H1 (cell line): ENCODE measurements around the gene SPATS2. TPM values are rescaled to one million over a fixed set of nuclear protein-coding genes. Genes with fewer than 3 reads are reported as not detected.

Source experiments
- CTCF ChIA-PET: fragments of 300-600 bp; sonication (Branson Sonifier 250); formaldehyde crosslinking; loops from one replicate; lab custom pipeline; 2021; ENCODE audit not compliant: partially characterized antibody; lab: Charles Lee
- POLR2A ChIA-PET: fragments of 300-600 bp; sonication (Branson Sonifier 250); formaldehyde crosslinking; loops from one replicate; lab custom pipeline; 2021; ENCODE audit warnings: inconsistent platforms; ENCODE audit not compliant: partially characterized antibody; lab: Charles Lee
- DNase-seq, 2 experiments: peaks; one replicate each; pipeline versions ENCODE4 v3.0.0 to v3.0.0-alpha.2; 2010 to 2022; ENCODE audit warnings: low spot score in 2 of 2, low read depth in 1 of 2, mixed read lengths in 1 of 2
- FAIRE-seq: peaks from 2 replicates; lab custom pipeline; 2011; peaks lifted over from hg19 to GRCh38; lab: Jason Lieb, UNC
- H2AFZ ChIP-seq: 2 replicates; pipeline ENCODE4 v1.8.1; 2012; ENCODE audit warnings: low read length, inconsistent platforms
- H2AK5ac ChIP-seq: 2 replicates; pipeline ENCODE4 v1.6.1; 2013; ENCODE audit warnings: low read depth, low read length
- H2BK120ac ChIP-seq: replicated peaks from 2 replicates; pipeline ENCODE3; 2013; ENCODE audit warnings: low read depth, low read length, inconsistent platforms
- H2BK12ac ChIP-seq: 2 replicates; pipeline ENCODE4 v1.6.1; 2013; ENCODE audit warnings: low read depth, low read length
- H2BK15ac ChIP-seq: 2 replicates; pipeline ENCODE4 v1.6.1; 2013; ENCODE audit warnings: low read length
- H2BK20ac ChIP-seq: 2 replicates; pipeline ENCODE4 v1.6.1; 2013; ENCODE audit warnings: low read length
- H2BK5ac ChIP-seq: 2 replicates; pipeline ENCODE4 v1.6.1; 2013; ENCODE audit warnings: low read depth, low read length
- H3K14ac ChIP-seq: 2 replicates; pipeline ENCODE4 v1.6.1; 2013; ENCODE audit warnings: inconsistent platforms; ENCODE audit not compliant: insufficient read length
- H3K18ac ChIP-seq: 2 replicates; pipeline ENCODE4 v1.6.1; 2013; ENCODE audit warnings: low read length; ENCODE audit errors: extremely low read depth
- H3K23ac ChIP-seq: 2 replicates; pipeline ENCODE4 v1.6.1; 2013; ENCODE audit warnings: inconsistent platforms; ENCODE audit not compliant: insufficient read length
- H3K23me2 ChIP-seq: 2 replicates; pipeline ENCODE4 v1.6.1; 2013; ENCODE audit warnings: low read depth, low read length
- H3K27ac ChIP-seq: 2 replicates; pipeline ENCODE4 v1.6.1; 2011; ENCODE audit warnings: low read depth, low read length, inconsistent platforms
- H3K27me3 ChIP-seq, 4 experiments: replicated peaks in 1 of 4; 1 replicate in 1 of 4; 2 replicates in 3 of 4; pipeline versions ENCODE4 v1.6.1 to v1.8.1; 2011 to 2013; ENCODE audit warnings: low read length in 3 of 4, mild to moderate bottlenecking in 3 of 4, inconsistent platforms in 2 of 4, mixed read lengths in 2 of 4, moderate library complexity in 1 of 4; ENCODE audit not compliant: control insufficient read depth in 3 of 4, insufficient read depth in 3 of 4; ENCODE audit errors: extremely low read depth in 1 of 4
- H3K36me3 ChIP-seq, 4 experiments: 2 replicates each; pipeline versions ENCODE4 v1.6.1 to v1.8.1; 2011 to 2013; ENCODE audit warnings: mild to moderate bottlenecking in 4 of 4, low read length in 3 of 4, moderate library complexity in 2 of 4, control low read depth in 1 of 4, inconsistent platforms in 1 of 4; ENCODE audit not compliant: insufficient read depth in 4 of 4, control insufficient read depth in 2 of 4
- H3K4ac ChIP-seq: replicated peaks from 2 replicates; pipeline ENCODE3; 2013; ENCODE audit warnings: low read length, low read depth, mixed read lengths, inconsistent platforms; ENCODE audit not compliant: insufficient read length
- H3K4me1 ChIP-seq, 4 experiments: replicated peaks in 1 of 4; 1 replicate in 1 of 4; 2 replicates in 3 of 4; pipeline versions ENCODE4 v1.6.1 to v1.8.1; 2011 to 2013; ENCODE audit warnings: low read length in 3 of 4, inconsistent platforms in 2 of 4, mixed read lengths in 1 of 4; ENCODE audit not compliant: insufficient read depth in 4 of 4, control insufficient read depth in 3 of 4
- H3K4me2 ChIP-seq, 2 experiments: 2 replicates each; pipeline versions ENCODE4 v1.6.1 to v1.8.1; 2011 to 2013; ENCODE audit warnings: low read depth in 2 of 2, low read length in 2 of 2, control low read depth in 1 of 2, inconsistent platforms in 1 of 2, mild to moderate bottlenecking in 1 of 2; ENCODE audit not compliant: insufficient read depth in 1 of 2
- H3K4me3 ChIP-seq, 4 experiments: fragments of 200-600, 300-600 bp in 1 of 4; sonication (generic), shearing (Covaris generic), sonication (Bioruptor Twin) in 1 of 4; 2 replicates each; pipeline versions ENCODE4 v1.5.1 to v1.8.1; 2011 to 2016; ENCODE audit warnings: low read length in 4 of 4, low read depth in 3 of 4, control low read depth in 2 of 4, inconsistent platforms in 2 of 4, mild to moderate bottlenecking in 2 of 4, mixed read lengths in 1 of 4, moderate library complexity in 1 of 4; ENCODE audit not compliant: insufficient read depth in 2 of 4; ENCODE audit errors: extremely low read depth in 1 of 4
- H3K56ac ChIP-seq: replicated peaks from 2 replicates; pipeline ENCODE3; 2013; ENCODE audit warnings: low read depth, mild to moderate bottlenecking, mixed read lengths, low read length, inconsistent platforms; ENCODE audit not compliant: insufficient read length
- H3K79me1 ChIP-seq: 2 replicates; pipeline ENCODE4 v1.6.1; 2013; ENCODE audit warnings: low read depth, low read length, control low read depth
- H3K79me2 ChIP-seq, 2 experiments: 2 replicates each; pipeline versions ENCODE4 v1.6.1 to v1.8.1; 2012 to 2013; ENCODE audit warnings: low read length in 2 of 2, mild to moderate bottlenecking in 2 of 2, inconsistent platforms in 1 of 2; ENCODE audit not compliant: insufficient read depth in 2 of 2, control insufficient read depth in 1 of 2
- H3K9ac ChIP-seq, 4 experiments: replicated peaks in 1 of 4; 1 replicate in 1 of 4; 2 replicates in 3 of 4; pipeline versions ENCODE4 v1.6.1 to v1.8.1; 2011 to 2013; ENCODE audit warnings: low read depth in 3 of 4, low read length in 3 of 4, control low read depth in 2 of 4, mild to moderate bottlenecking in 2 of 4, moderate library complexity in 2 of 4, inconsistent platforms in 1 of 4; ENCODE audit errors: extremely low read depth in 1 of 4
- H3K9me3 ChIP-seq, 2 experiments: 2 replicates each; pipeline versions ENCODE4 v1.6.1 to v1.8.1; 2012 to 2013; ENCODE audit warnings: mild to moderate bottlenecking in 2 of 2, moderate library complexity in 2 of 2, control low read depth in 1 of 2, inconsistent platforms in 1 of 2, low read depth in 1 of 2, low read length in 1 of 2, mixed read lengths in 1 of 2; ENCODE audit not compliant: insufficient read depth in 2 of 2
- H4K20me1 ChIP-seq, 2 experiments: replicated peaks in 1 of 2; 2 replicates each; pipeline versions ENCODE3 to v1.8.1; 2011 to 2013; ENCODE audit warnings: inconsistent platforms in 2 of 2, low read length in 2 of 2, mild to moderate bottlenecking in 1 of 2; ENCODE audit not compliant: insufficient read depth in 2 of 2, control insufficient read depth in 1 of 2
- H4K5ac ChIP-seq: 2 replicates; pipeline ENCODE4 v1.6.1; 2013; ENCODE audit warnings: low read length, low read depth, mixed read lengths, inconsistent platforms; ENCODE audit not compliant: insufficient read length
- H4K8ac ChIP-seq: 2 replicates; pipeline ENCODE4 v1.8.0; 2013; ENCODE audit warnings: mild to moderate bottlenecking, moderate library complexity, low read length, inconsistent platforms; ENCODE audit not compliant: insufficient read depth; ENCODE audit errors: extremely low read depth
- H4K91ac ChIP-seq: replicated peaks from 2 replicates; pipeline ENCODE3; 2013; ENCODE audit warnings: low read length, mixed read lengths, inconsistent platforms; ENCODE audit not compliant: insufficient read length
- ATF2 ChIP-seq: IDR thresholded peaks from 2 replicates; pipeline ENCODE4 v1.6.1; 2012; ENCODE audit warnings: low read length, inconsistent platforms
- BACH1 ChIP-seq: IDR thresholded peaks from 2 replicates; pipeline ENCODE4 v1.6.1; 2012; ENCODE audit warnings: low read length, improper control_type of control experiment
- CHD2 ChIP-seq: IDR thresholded peaks from 2 replicates; pipeline ENCODE4 v1.6.1; 2012; ENCODE audit warnings: low read length, improper control_type of control experiment
- HDAC2 ChIP-seq, 2 experiments: fragments of 300-600 bp in 1 of 2; sonication (generic) in 1 of 2; IDR thresholded peaks; 2 replicates each; pipeline ENCODE4 v1.6.1; 2011 to 2012; ENCODE audit warnings: low read depth in 2 of 2, low read length in 2 of 2, mild to moderate bottlenecking in 2 of 2, moderate library complexity in 2 of 2, borderline replicate concordance in 1 of 2, inconsistent platforms in 1 of 2
- KDM4A ChIP-seq: IDR thresholded peaks from one replicate; pipeline ENCODE4 v1.7.1; 2012; ENCODE audit warnings: low read depth, mild to moderate bottlenecking, moderate library complexity, low read length, inconsistent platforms; ENCODE audit not compliant: severe bottlenecking
- NRF1 ChIP-seq: IDR thresholded peaks from 2 replicates; pipeline ENCODE4 v1.6.1; 2011; ENCODE audit warnings: mild to moderate bottlenecking, low read depth, low read length, improper control_type of control experiment
- RAD21 ChIP-seq, 2 experiments: IDR thresholded peaks in 1 of 2; conservative IDR thresholded peaks in 1 of 2; 2 replicates each; pipeline ENCODE4 v1.6.1; 2011; ENCODE audit warnings: low read depth in 2 of 2, low read length in 2 of 2, improper control_type of control experiment in 1 of 2, inconsistent platforms in 1 of 2, mild to moderate bottlenecking in 1 of 2, moderate library complexity in 1 of 2
- WGBS, 2 experiments: shearing (Covaris generic) in 1 of 2; methylation state at CpG; one replicate each; pipeline versions ENCODE4 v1.1.6 to v1.1.7; 2013 to 2015; ENCODE audit warnings: low lambda C conversion rate in 2 of 2, mixed read lengths in 2 of 2, inconsistent platforms in 1 of 2, low coverage in 1 of 2, missing lambda C conversion rate in 1 of 2; ENCODE audit not compliant: insufficient replicate concordance in 2 of 2, insufficient coverage in 1 of 2, insufficient read length in 1 of 2; ENCODE audit errors: extremely low coverage in 1 of 2, missing lambda C conversion rate in 1 of 2; 5-methylcytosine and 5-hydroxymethylcytosine counted together
- polyA plus RNA-seq, 7 experiments: library from polyadenylated mRNA; depleted of rRNA in 3 of 7; stranded (reverse) in 5 of 7; unstranded in 2 of 7; fragments of >200 nt in 5 of 7; fragments of 200-250 nt in 2 of 7; gene quantifications; 1 replicate in 5 of 7; 2 replicates in 1 of 7; 4 replicates in 1 of 7; pipeline versions ENCODE4 v1.2.1 to v1.2.3, GENCODE V29; 2011 to 2013; ENCODE audit warnings: missing spikeins in 2 of 7, mixed read lengths in 2 of 7
- total RNA-seq: library from RNA; stranded (reverse); fragmentation: NEBNext Ultra II Directional; extraction: Animal tissue kit (Norgen Biotek cat#: 25700); gene quantifications from 2 replicates; pipeline ENCODE4 v1.2.1, GENCODE V29; 2021

The SPATS2 gene
- total and polyA plus RNA-seq, 2 of the 8 experiments (the other 6 are each of a cell fraction or from before 2014, with no cell fraction given): 19.2 to 24.5 TPM

GRCh38 chr12:49558526-49558925, 191.3 kb downstream of the SPATS2 start:
- Histone ChIP-seq H3K27me3 (no peaks in the 10 kb centered on the region; a peak in 1 of 7 replicates), H3K4ac (no peak overlapping the region), H2AK5ac (no peak overlapping the region), H3K9me3 (no peaks in the 10 kb centered on the region), H3K27ac (no peak overlapping the region), H3K56ac (no peak overlapping the region), H2AFZ (no peak overlapping the region), H4K20me1 (peaks cover 0 to 10% of the 10 kb centered on the region in 2 experiments), H2BK20ac (no peak overlapping the region), H2BK120ac (no peak overlapping the region), H3K23ac (no peak overlapping the region), H3K18ac (no peak overlapping the region), H2BK12ac (no peak overlapping the region), H3K79me2 (no peaks in the 10 kb centered on the region), H3K4me1 (no peaks in the 10 kb centered on the region; a peak in 1 of 7 replicates), H4K5ac (no peak overlapping the region), H4K8ac (no peak overlapping the region; the same call in 1 of the 2 replicates), H3K36me3 (peaks cover 24 to 55% (median 41%) of the 10 kb centered on the region in 4 experiments; a peak in 7 of 8 replicates), H2BK5ac (no peak overlapping the region), H2BK15ac (no peak overlapping the region), H4K91ac (no peak overlapping the region), H3K4me2 (no peak overlapping the region), H3K14ac (no peak overlapping the region), H3K9ac (no peak overlapping the region), H3K4me3 (no peak overlapping the region), H3K79me1 (no peaks in the 10 kb centered on the region), H3K23me2 (no peaks in the 10 kb centered on the region)
- POLR2A ChIA-PET: interaction anchor here (2.9 to 3.1 kb wide), 2 partner anchors 8 to 22 kb away, joined by 11 to 12 read pairs; partner anchors contain the start of gene MCRS1
- FAIRE-seq: no peak
- CTCF ChIA-PET: interaction anchor here (0.6 to 14.0 kb wide), 10 partner anchors 8 to 270 kb away, joined by 3 to 140 read pairs (median 4); no protein-coding TSS in a partner anchor
- WGBS, 2 experiments: 95% methylated on average over 13 of the region's 13 CpGs; no CpG with 5 or more reads in 1 of the 2 experiments
- no peak for DNase-seq
- TF ChIP-seq BACH1 (no peak), NRF1 (no peak), RAD21 (IDR thresholded peaks at IDR 0.05 in 1 of 2, conservative IDR thresholded peaks at IDR 0.05 in 1 of 2; ENCODE audit: low read depth in 2 of 2, low read length in 2 of 2) (no peak), ATF2 (no peak), KDM4A (no peak), HDAC2 (IDR thresholded peaks at IDR 0.05; ENCODE audit: borderline replicate concordance in 1 of 2, low read depth in 2 of 2, low read length in 2 of 2) (no peak), CHD2 (no peak)
